ENCODE results near the gene FSIP2.

- no peak for TF ChIP-seq CTCF (IDR thresholded peaks at IDR 0.05)
- no peak for TF ChIP-seq POLR2A (IDR thresholded peaks at IDR 0.05)
Measured at GRCh38 chr2:185787227-185788145, 48.9 kb downstream of the FSIP2 start.

All from right lobe of liver (tissue), 4 donors.